Measurements from ENCODE around the gene P2RX6. TPM values are rescaled to one million over a fixed set of nuclear protein-coding genes. Genes with fewer than 3 reads are reported as not detected.
"Not testable (repeated sequence)": the region's sequence is repeated elsewhere in the genome, so short reads cannot be mapped to it uniquely, and the experiment has no call there.

The P2RX6 gene
- total and polyA plus RNA-seq, 2 of the 4 experiments (the other 2 are of a cell fraction) = 0.90 to 1.6 TPM

GRCh38 chr22:21009208-21009607, 5.8 kb upstream of the P2RX6 start:
- H4K8ac ChIP-seq (ENCODE audit: low read depth in 2 of 2, low read length in 2 of 2); H3K4me1 ChIP-seq (ENCODE audit: control insufficient read depth, insufficient read depth, low read length); ATAC-seq (ENCODE audit: low read depth); intact Hi-C loops (cut with micrococcal nuclease); H3K9me3 ChIP-seq (ENCODE audit: control insufficient read depth, insufficient read depth, low read length); H2AFZ ChIP-seq (replicated peaks; ENCODE audit: low read length, poor library complexity); H3K56ac ChIP-seq (ENCODE audit: extremely low read depth, insufficient read depth, low read length); in situ Hi-C loops (cut with MboI; ENCODE audit: low sequenced_read_pairs); H4K91ac ChIP-seq (ENCODE audit: insufficient read depth, low read depth, low read length); H2BK5ac ChIP-seq (ENCODE audit: low read depth, low read length, poor library complexity, severe bottlenecking); H3K4me3 ChIP-seq (ENCODE audit: insufficient read depth, low read depth, low read length); H3K36me3 ChIP-seq (ENCODE audit: control insufficient read depth, insufficient read depth, low read length); CTCF ChIA-PET; H2AK9ac ChIP-seq (replicated peaks; ENCODE audit: low read depth, low read length, poor library complexity); H3K18ac ChIP-seq (ENCODE audit: low read depth, low read length); H3K9ac ChIP-seq (ENCODE audit: low read depth, low read length); H3K4ac ChIP-seq (ENCODE audit: low read depth, low read length); H3K9me1 ChIP-seq (ENCODE audit: insufficient read depth, low read length); H4K20me1 ChIP-seq (ENCODE audit: insufficient read depth, low read length); H2BK15ac ChIP-seq (ENCODE audit: low read depth, low read length); H3K4me2 ChIP-seq (ENCODE audit: low read depth, low read length); POLR2A ChIA-PET (ENCODE audit: unreplicated experiment); H2BK20ac ChIP-seq (ENCODE audit: low read depth, low read length); BruUV-seq (replicated peaks); dilution Hi-C loops (cut with HindIII; ENCODE audit: low sequenced_read_pairs, unreplicated experiment); H4K5ac ChIP-seq (ENCODE audit: low read depth, low read length); H2BK120ac ChIP-seq (ENCODE audit: low read depth, low read length); H3K27me3 ChIP-seq (ENCODE audit: control insufficient read depth, insufficient read depth, low read length); H2AK5ac ChIP-seq (ENCODE audit: low read depth, low read length); H3K27ac ChIP-seq (ENCODE audit: insufficient read depth, low read length); DNase-seq; H3K14ac ChIP-seq (replicated peaks; ENCODE audit: low read depth, low read length); H3K79me1 ChIP-seq (ENCODE audit: low read depth in 1 of 2, low read length in 2 of 2); H3K23ac ChIP-seq (ENCODE audit: low read depth, low read length): not testable (repeated sequence)
- 84% methylated on average over 6 of the region's 13 CpGs; no CpG with 5 or more reads in 1 of the 2 experiments for WGBS, 2 experiments (ENCODE audit: extremely low coverage in 2 of 2, insufficient read length in 1 of 2)
